H1 (cell line): ENCODE measurements around the gene CUZD1. TPM values are rescaled to one million over a fixed set of nuclear protein-coding genes. Genes with fewer than 3 reads are reported as not detected.

Experiments
- POLR2AphosphoS5 ChIP-seq: IDR thresholded peaks from 2 replicates; pipeline ENCODE4 v1.6.1; 2011; ENCODE audit warnings: low read depth, low read length
- polyA plus RNA-seq, 7 experiments: library from polyadenylated mRNA; depleted of rRNA in 3 of 7; stranded (reverse) in 5 of 7; unstranded in 2 of 7; fragments of >200 nt in 5 of 7; fragments of 200-250 nt in 2 of 7; gene quantifications; 1 replicate in 5 of 7; 2 replicates in 1 of 7; 4 replicates in 1 of 7; pipeline versions ENCODE4 v1.2.1 to v1.2.3, GENCODE V29; 2011 to 2013; ENCODE audit warnings: missing spikeins in 2 of 7, mixed read lengths in 2 of 7
- total RNA-seq: library from RNA; stranded (reverse); fragmentation: NEBNext Ultra II Directional; extraction: Animal tissue kit (Norgen Biotek cat#: 25700); gene quantifications from 2 replicates; pipeline ENCODE4 v1.2.1, GENCODE V29; 2021

The CUZD1 gene
- total and polyA plus RNA-seq, 2 of the 8 experiments (the other 6 are each of a cell fraction or from before 2014, with no cell fraction given) = 11.9 to 30.0 TPM

- no peak for TF ChIP-seq POLR2AphosphoS5
- TF ChIP-seq, all 59 proteins: peak for 2
Observed at GRCh38 chr10:122879339-122880273, 33.9 kb upstream of the CUZD1 start, which contains the start of gene FAM24B (continued).
